HEK293 (cell line): Measurements from ENCODE around the gene KCTD11.
"Not testable (repeated sequence)": the region's sequence is repeated elsewhere in the genome, so short reads cannot be mapped to it uniquely, and the experiment has no call there.

Experiments
- CTCF ChIA-PET: fragments of 350-600 bp; formaldehyde crosslinking; extraction: SDS; loops from one replicate; lab custom pipeline; 2021; ENCODE audit warnings: antibody characterized with exemption; lab: Yijun Ruan, JAX
- POLR2A ChIA-PET: fragments of 300-600 bp; formaldehyde crosslinking; extraction: SDS; loops from one replicate; lab custom pipeline; 2020; ENCODE audit warnings: antibody characterized with exemption, inconsistent platforms; lab: Yijun Ruan, JAX
- H3K27ac ChIP-seq: fragments of 200-500 bp; sonication (Bioruptor generic); 2 replicates; pipeline ENCODE4 v1.5.1; 2014; ENCODE audit warnings: low read depth, low read length, control low read depth, inconsistent platforms; ENCODE audit errors: extremely low read depth
- H3K36me3 ChIP-seq, 2 experiments: fragments of 200-500 bp in 1 of 2; sonication (Bioruptor generic) in 1 of 2; 1 replicate in 1 of 2; 2 replicates in 1 of 2; pipeline ENCODE4 v1.5.1; 2014 to 2017; ENCODE audit warnings: inconsistent platforms in 2 of 2, low read length in 2 of 2; ENCODE audit not compliant: control insufficient read depth in 2 of 2, insufficient read depth in 1 of 2
- H3K4me1 ChIP-seq: fragments of 200-500 bp; sonication (Bioruptor generic); 2 replicates; pipeline ENCODE4 v1.5.1; 2014; ENCODE audit warnings: mild to moderate bottlenecking, low read length, inconsistent platforms; ENCODE audit not compliant: control insufficient read depth, insufficient read depth
- H3K4me3 ChIP-seq: 2 replicates; pipeline ENCODE4 v1.5.1; 2011; ENCODE audit warnings: low read depth, mild to moderate bottlenecking, control low read depth, low read length, moderate library complexity
- H3K9me3 ChIP-seq: fragments of 200-500 bp; sonication (Bioruptor generic); 2 replicates; pipeline ENCODE4 v1.5.1; 2014; ENCODE audit warnings: low read depth, low read length, inconsistent platforms; ENCODE audit not compliant: control insufficient read depth, insufficient read depth
- GLIS1 ChIP-seq: fragments of 450-650 bp; formaldehyde crosslinking; IDR thresholded peaks from 2 replicates; pipeline ENCODE4 v1.5.1; 2016; ENCODE audit warnings: missing biosample characterization, missing genetic modification characterization
- HOXC10 ChIP-seq: sonication (generic); formaldehyde crosslinking; IDR thresholded peaks from 2 replicates; pipeline ENCODE4 v1.8.1; 2023; ENCODE audit warnings: mild to moderate bottlenecking, missing genetic modification reagents
- KLF8 ChIP-seq: fragments of 450-650 bp; formaldehyde crosslinking; IDR thresholded peaks from 2 replicates; pipeline ENCODE4 v1.5.1; 2016; ENCODE audit warnings: missing biosample characterization, missing genetic modification characterization
- MYNN ChIP-seq: fragments of 450-650 bp; formaldehyde crosslinking; IDR thresholded peaks from 2 replicates; pipeline ENCODE4 v1.5.1; 2016; ENCODE audit warnings: missing biosample characterization, missing genetic modification characterization, borderline replicate concordance
- PRDM10 ChIP-seq: fragments of 450-650 bp; formaldehyde crosslinking; IDR thresholded peaks from 2 replicates; pipeline ENCODE4 v1.5.1; 2016; ENCODE audit warnings: missing biosample characterization, missing genetic modification characterization
- ZFHX2 ChIP-seq: fragments of 450-650 bp; formaldehyde crosslinking; conservative IDR thresholded peaks from 2 replicates; pipeline ENCODE4 v1.5.1; 2016; ENCODE audit warnings: missing biosample characterization, missing genetic modification characterization
- ZNF221 ChIP-seq: fragments of 450-650 bp; formaldehyde crosslinking; IDR thresholded peaks from 2 replicates; pipeline ENCODE4 v1.5.1; 2017; ENCODE audit warnings: missing biosample characterization, missing genetic modification characterization, borderline replicate concordance
- ZNF239 ChIP-seq: fragments of 450-650 bp; formaldehyde crosslinking; IDR thresholded peaks from 2 replicates; pipeline ENCODE4 v1.5.1; 2016; ENCODE audit warnings: missing biosample characterization, missing genetic modification characterization
- ZNF433 ChIP-seq: fragments of 450-650 bp; formaldehyde crosslinking; IDR thresholded peaks from 2 replicates; pipeline ENCODE4 v1.5.1; 2016; ENCODE audit warnings: missing biosample characterization, missing genetic modification characterization, low read depth
- ZNF514 ChIP-seq: fragments of 450-650 bp; formaldehyde crosslinking; IDR thresholded peaks from 2 replicates; pipeline ENCODE4 v1.5.1; 2016; ENCODE audit warnings: missing biosample characterization, missing genetic modification characterization
- ZNF544 ChIP-seq: fragments of 450-650 bp; formaldehyde crosslinking; IDR thresholded peaks from 2 replicates; pipeline ENCODE4 v1.5.0; 2017; ENCODE audit warnings: missing biosample characterization, missing genetic modification characterization
- ZNF580 ChIP-seq: fragments of 450-650 bp; formaldehyde crosslinking; IDR thresholded peaks from 2 replicates; pipeline ENCODE4 v1.5.1; 2016; ENCODE audit warnings: missing biosample characterization, missing genetic modification characterization
- ZNF600 ChIP-seq: fragments of 450-650 bp; formaldehyde crosslinking; IDR thresholded peaks from 2 replicates; pipeline ENCODE4 v1.5.1; 2016; ENCODE audit warnings: missing biosample characterization, missing genetic modification characterization
- ZNF624 ChIP-seq: fragments of 450-650 bp; formaldehyde crosslinking; IDR thresholded peaks from 2 replicates; pipeline ENCODE4 v1.5.1; 2017; ENCODE audit warnings: missing biosample characterization, missing genetic modification characterization
- ZNF626 ChIP-seq: fragments of 450-650 bp; sonication (Bioruptor Pico); formaldehyde crosslinking; IDR thresholded peaks from 2 replicates; pipeline ENCODE4 v1.5.1; 2018; ENCODE audit warnings: missing biosample characterization, missing genetic modification characterization, inconsistent platforms
- ZNF704 ChIP-seq: fragments of 450-650 bp; formaldehyde crosslinking; IDR thresholded peaks from 2 replicates; pipeline ENCODE4 v1.5.1; 2016; ENCODE audit warnings: missing biosample characterization, missing genetic modification characterization
- ZNF707 ChIP-seq: fragments of 450-650 bp; formaldehyde crosslinking; IDR thresholded peaks from 2 replicates; pipeline ENCODE4 v1.5.1; 2016; ENCODE audit warnings: missing biosample characterization, missing genetic modification characterization

KCTD11 gene

GRCh38 chr17:7357381-7357780 lies 5.4 kb downstream of the KCTD11 start (continued):
- TF ChIP-seq ZNF433: no peak

- POLR2A ChIA-PET: interaction anchor here (0.6 to 1.0 kb wide), 3 partner anchors 10 to 199 kb away, joined by 3 to 4 read pairs (median 4); no protein-coding TSS in a partner anchor
- H3K36me3 ChIP-seq: no peaks in the 10 kb centered on the region
- no peak overlapping the region for H3K27ac ChIP-seq
- TF ChIP-seq ZNF600 (tag by site-specific recombination) (no peak), ZNF544 (tag by site-specific recombination) (no peak), PRDM10 (peak; percentile 80), ZNF239 (tag by site-specific recombination) (no peak), MYNN (no peak), ZNF580 (no peak), ZFHX2 (no peak), ZNF221 (tag by site-specific recombination) (no peak), ZNF704 (tag by site-specific recombination) (no peak), KLF8 (tag by site-specific recombination) (no peak), ZNF707 (tag by site-specific recombination) (no peak), HOXC10 (no peak), GLIS1 (tag by site-specific recombination) (peak; percentile 14; the same call in 1 of the 2 replicates), ZNF514 (tag by site-specific recombination) (no peak), ZNF626 (tag by site-specific recombination) (no peak), ZNF624 (tag by site-specific recombination) (no peak)
- TF ChIP-seq, all 188 proteins: peak for 2
- CTCF ChIA-PET: interaction anchor here (0.8 to 2.0 kb wide), 4 partner anchors 9 to 199 kb away, joined by 3 to 11 read pairs (median 4); no protein-coding TSS in a partner anchor
- Histone ChIP-seq H3K4me3 (no peak overlapping the region), H3K4me1 (no peaks in the 10 kb centered on the region), H3K9me3 (no peaks in the 10 kb centered on the region)
Observed at GRCh38 chr17:7361906-7362305, 9.9 kb downstream of the KCTD11 start.

GRCh38 chr17:7363311-7363710 lies 11.3 kb downstream of the KCTD11 start:
- peak; percentile 43; the same call in 1 of the 2 replicates for TF ChIP-seq ZFHX2
- no peak for TF ChIP-seq GLIS1 (tag by site-specific recombination)
- ChIA-PET POLR2A (interaction anchor here (0.6 to 0.9 kb wide), 5 partner anchors 13 to 759 kb away, joined by 3 to 4 read pairs (median 3); no protein-coding TSS in a partner anchor), CTCF (interaction anchor here (1.2 kb wide), 1 partner anchor 197 kb away, joined by 6 read pairs; no protein-coding TSS in a partner anchor)
- Histone ChIP-seq H3K27ac (no peak overlapping the region), H3K4me3 (no peak overlapping the region), H3K9me3 (no peaks in the 10 kb centered on the region), H3K4me1 (no peaks in the 10 kb centered on the region), H3K36me3 (no peaks in the 10 kb centered on the region)

GRCh38 chr17:7365963-7366362 lies 14.0 kb downstream of the KCTD11 start:
- H3K36me3 ChIP-seq, H3K9me3 ChIP-seq, H3K27ac ChIP-seq, H3K4me3 ChIP-seq, H3K4me1 ChIP-seq, POLR2A ChIA-PET: not testable (repeated sequence)
- CTCF ChIA-PET: interaction anchor here (0.6 to 2.6 kb wide), 2 partner anchors 10 to 104 kb away, joined by 7 to 13 read pairs; no protein-coding TSS in a partner anchor
